Measurements from ENCODE around the gene IL26.
A peak's percentile ranks its signal among the peaks of the same experiment; 100 is the strongest.

IL26 gene, protein sequence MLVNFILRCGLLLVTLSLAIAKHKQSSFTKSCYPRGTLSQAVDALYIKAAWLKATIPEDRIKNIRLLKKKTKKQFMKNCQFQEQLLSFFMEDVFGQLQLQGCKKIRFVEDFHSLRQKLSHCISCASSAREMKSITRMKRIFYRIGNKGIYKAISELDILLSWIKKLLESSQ

DNA sequence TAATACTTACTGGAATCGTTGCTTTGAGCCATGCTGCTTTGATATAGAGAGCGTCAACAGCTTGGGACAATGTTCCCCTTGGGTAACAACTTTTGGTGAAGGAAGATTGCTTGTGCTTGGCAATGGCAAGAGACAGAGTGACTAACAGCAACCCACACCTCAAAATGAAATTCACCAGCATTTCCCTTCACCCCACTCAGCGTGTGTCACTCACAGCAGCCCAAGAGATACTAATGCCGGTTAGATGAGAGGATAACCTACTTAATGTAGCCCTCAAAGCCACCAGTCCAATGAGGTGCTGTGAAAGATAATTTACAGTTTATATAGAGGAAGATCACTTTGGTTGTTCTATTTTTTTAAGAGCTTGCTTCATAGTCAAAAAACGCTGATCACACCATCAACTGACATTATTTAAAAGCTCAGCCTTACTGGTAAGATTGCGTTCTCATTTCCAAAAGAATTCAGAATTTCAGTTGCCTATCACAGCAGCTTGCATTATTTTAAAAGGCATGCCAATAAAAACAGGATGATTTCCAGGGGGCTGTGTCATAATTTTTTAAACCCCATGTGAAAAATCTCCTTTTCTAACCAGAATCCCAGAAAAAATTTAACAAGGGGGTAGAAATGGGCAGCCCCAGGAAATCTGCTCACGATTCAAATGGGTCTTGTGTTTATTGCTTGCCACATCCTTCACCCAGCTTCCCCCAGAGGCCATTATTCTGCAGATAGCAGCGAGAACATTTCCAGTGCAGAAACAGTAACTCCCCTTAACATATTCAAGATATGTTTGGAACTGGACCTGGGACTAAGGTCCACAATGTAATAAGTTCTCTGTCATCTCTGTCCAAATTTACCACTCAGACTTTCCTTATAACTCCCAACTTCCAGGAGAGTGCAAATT, at the start of gene IL26:
Gene IL26 (minus strand): TSS at position 235 of the 901 bp plus-strand sequence. CDS start 54 bp downstream, at position 181.
- no peak for DNase-seq (ENCODE audit: insufficient read length, low spot score)
- FAIRE-seq, result no peak

GRCh38 chr12:68272732-68273131, 47.1 kb upstream of the IL26 start:
- FAIRE-seq, result no peak
- DNase-seq (ENCODE audit: insufficient read length, low spot score), result no peak

- no peak for DNase-seq (ENCODE audit: insufficient read length, low spot score)
- no peak for FAIRE-seq
Observed at GRCh38 chr12:68271346-68271745, 45.7 kb upstream of the IL26 start.

DNA sequence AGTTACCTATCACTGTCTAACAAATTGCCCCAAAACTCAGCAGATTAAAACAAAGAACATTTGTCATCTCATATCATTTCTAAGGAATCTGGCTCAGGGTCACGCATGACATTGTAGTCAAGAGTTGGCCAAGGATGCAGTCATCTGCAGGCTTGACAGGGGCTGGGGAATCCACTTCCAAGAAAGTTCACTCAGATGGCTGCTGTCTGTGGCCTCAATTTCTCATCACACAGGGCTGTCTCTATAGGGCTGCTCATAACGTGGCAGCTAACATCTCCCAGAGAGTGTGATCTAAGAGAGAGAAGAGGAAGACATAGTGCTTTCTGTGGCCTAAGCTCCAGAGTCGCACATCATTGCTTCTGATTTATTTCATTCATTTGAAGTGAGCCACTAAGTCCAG, 44.7 kb upstream of the IL26 start:
- FAIRE-seq (no peak), DNase-seq (ENCODE audit: insufficient read length, low spot score) (no peak)

GRCh38 chr12:68269779-68270178, 44.2 kb upstream of the IL26 start:
- no peak for DNase-seq (ENCODE audit: insufficient read length, low spot score)
- no peak for FAIRE-seq

- no peak for DNase-seq (ENCODE audit: insufficient read length, low spot score)
- FAIRE-seq, result no peak
Observed at GRCh38 chr12:68268967-68269366, 43.4 kb upstream of the IL26 start.

- DNase-seq (ENCODE audit: insufficient read length, low spot score) (no peak), FAIRE-seq (no peak)
Observed at GRCh38 chr12:68267892-68268396, 42.3 kb upstream of the IL26 start.

GRCh38 chr12:68264857-68265256, 39.2 kb upstream of the IL26 start:
- DNase-seq (ENCODE audit: insufficient read length, low spot score), result no peak

DNA sequence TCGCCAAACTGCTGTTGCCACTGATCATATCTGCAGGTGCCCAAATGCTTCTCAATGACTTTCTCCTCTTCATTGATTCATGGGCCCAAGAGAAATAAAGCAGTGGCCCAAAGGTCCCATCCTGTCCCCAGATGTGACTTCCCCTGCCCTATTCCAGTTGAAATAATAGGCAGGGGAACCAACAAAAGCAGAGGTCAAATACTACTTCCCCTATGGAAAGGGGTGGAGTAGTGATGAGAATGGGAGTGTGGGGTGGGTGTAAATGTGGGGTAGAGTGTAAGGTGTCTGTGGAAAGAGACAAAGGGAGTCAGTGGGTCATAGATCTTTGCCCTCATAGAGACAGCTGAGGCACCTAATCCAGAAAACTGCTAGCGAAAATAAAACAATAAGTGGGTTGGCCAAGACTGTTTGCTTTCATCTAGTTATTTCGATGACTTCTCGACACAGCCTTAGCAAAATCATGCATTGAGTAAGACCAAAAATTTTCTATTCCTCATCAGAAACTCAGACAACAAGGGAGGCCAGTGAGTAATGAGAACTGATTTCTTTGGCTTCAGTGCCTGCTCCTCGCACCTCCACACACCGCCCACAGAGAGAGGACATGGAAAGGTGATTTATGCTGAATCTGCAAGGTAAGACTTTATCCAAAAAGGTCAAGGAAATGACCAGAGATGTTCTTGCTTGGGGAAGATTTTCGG, 38.7 kb upstream of the IL26 start:
- no peak for DNase-seq (ENCODE audit: insufficient read length, low spot score)

More at GRCh38 chr12:68264857-68265256, 39.2 kb upstream of the IL26 start:
- FAIRE-seq, result no peak

DNA sequence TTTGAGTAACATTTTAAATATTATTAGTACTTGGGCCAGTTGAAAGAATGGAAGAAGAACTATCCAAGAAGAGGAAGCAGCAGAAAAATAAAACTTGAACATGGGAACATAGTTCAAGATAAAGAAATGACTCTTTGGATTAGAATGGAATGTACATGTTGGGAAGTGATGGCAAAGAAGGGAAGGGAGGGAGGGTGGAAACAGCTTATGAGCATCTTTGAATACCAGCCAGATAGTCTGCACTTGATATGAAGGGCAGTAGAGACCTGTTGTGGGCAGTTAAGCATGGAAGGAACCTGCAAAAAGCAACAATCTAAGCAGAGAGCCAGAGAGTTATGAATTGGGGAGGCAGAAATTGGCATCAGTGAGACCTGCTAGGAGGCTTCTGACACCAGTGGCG, 37.8 kb upstream of the IL26 start:
- FAIRE-seq, result no peak
- DNase-seq (ENCODE audit: insufficient read length, low spot score), result no peak

More for the DNA sequence above, 38.7 kb upstream of the IL26 start:
- no peak for FAIRE-seq

GRCh38 chr12:68261896-68262295, 36.3 kb upstream of the IL26 start:
- FAIRE-seq (no peak), DNase-seq (ENCODE audit: insufficient read length, low spot score) (no peak)

GRCh38 chr12:68260153-68260552, 34.5 kb upstream of the IL26 start:
- FAIRE-seq (no peak), DNase-seq (ENCODE audit: insufficient read length, low spot score) (no peak)

- DNase-seq (ENCODE audit: insufficient read length, low spot score) (peak; percentile 22), FAIRE-seq (no peak)
Observed at GRCh38 chr12:68259318-68259940, 33.8 kb upstream of the IL26 start.

DNA sequence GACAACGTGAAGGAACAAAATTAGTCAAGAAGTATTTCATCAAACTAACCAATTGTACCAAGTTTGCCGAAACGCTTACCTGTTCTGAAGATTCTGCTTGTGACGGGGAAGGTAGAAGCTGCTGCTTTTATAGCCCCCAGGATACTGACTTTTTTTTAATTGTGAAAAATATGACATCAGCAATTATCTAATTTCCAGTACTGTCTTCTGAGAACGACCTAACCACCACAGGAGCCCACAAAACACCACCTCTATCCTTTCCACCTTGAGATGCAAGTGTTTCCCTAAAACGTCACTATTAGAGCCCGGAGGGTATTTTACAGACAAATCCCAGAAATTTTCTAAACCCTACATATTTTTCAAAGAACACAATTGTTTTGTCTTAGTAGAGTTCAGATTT, 27.9 kb upstream of the IL26 start, which contains the start of gene IL22:
Gene IL22 (minus strand): TSS at position 101 of the 400 bp plus-strand sequence. CDS start 156 bp downstream, outside the sequence.
- FAIRE-seq (no peak), DNase-seq (ENCODE audit: insufficient read length, low spot score) (no peak)

- no peak for FAIRE-seq
Observed at GRCh38 chr12:68252077-68252476, 26.5 kb upstream of the IL26 start.

GRCh38 chr12:68250454-68250853, 24.8 kb upstream of the IL26 start:
- no peak for DNase-seq (ENCODE audit: insufficient read length, low spot score)
- FAIRE-seq, result no peak

More at GRCh38 chr12:68252077-68252476, 26.5 kb upstream of the IL26 start:
- no peak for DNase-seq (ENCODE audit: insufficient read length, low spot score)

DNA sequence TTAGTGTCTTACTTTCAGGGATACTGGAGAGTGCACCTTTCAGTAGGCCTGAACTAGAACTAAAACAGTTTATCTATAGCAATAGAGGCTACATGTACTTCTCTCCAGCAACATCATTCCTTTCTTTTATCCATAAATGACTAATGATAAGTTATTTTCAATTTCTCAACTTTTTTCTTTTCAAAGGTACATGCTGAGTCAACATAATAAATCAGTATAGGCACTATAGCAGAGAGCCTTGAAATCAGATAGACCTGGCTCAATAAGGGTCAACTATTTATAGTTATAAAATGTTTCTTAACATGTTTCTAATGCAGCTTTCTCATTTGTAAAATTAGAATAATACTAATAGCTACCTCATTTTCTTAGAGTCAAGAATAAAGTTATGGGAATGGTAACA, 22.2 kb upstream of the IL26 start:
- FAIRE-seq (no peak), DNase-seq (ENCODE audit: insufficient read length, low spot score) (no peak)

DNA sequence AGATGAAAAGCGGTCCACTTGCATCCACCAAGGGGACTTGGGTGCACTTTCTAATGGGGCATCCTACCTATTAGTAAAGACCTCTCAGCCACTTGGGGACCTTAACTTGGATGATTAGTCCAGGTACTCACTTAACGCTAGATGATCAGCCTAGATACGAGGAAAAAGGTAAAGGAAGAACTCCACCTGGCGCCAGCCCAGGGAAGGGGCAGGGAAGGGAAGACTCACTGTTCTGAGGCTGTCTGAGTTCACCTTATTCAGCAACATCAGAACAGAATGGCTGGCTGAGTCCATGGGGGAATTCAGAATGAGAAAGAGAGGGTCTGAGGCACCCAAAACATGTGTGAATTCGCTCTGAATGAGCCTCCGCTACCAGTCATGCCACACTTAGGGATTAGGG, 20.7 kb upstream of the IL26 start:
- FAIRE-seq (no peak), DNase-seq (ENCODE audit: insufficient read length, low spot score) (no peak)

GRCh38 chr12:68245180-68246021, 19.8 kb upstream of the IL26 start:
- FAIRE-seq, result no peak
- no peak for DNase-seq (ENCODE audit: insufficient read length, low spot score)

DNA sequence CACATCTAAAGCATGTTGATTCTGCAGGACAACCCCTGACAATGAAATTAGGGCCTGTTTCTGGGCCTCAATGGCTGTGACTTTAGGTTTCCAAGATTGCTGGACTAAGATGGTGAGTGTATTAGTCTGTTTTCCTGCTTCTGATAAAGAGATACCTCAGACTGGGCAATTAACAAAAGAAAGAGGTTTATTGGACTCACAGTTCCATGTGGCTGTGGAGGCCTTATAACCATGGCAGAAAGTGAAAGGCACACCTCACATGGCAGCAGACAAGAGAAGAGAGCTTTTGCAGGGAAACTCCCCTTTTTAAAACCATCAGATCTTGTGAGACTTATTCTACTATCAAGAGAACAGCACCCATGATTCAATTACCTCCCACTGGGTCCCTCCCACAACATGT, 17.2 kb upstream of the IL26 start:
- no peak for FAIRE-seq

More for the DNA sequence above, 17.2 kb upstream of the IL26 start:
- DNase-seq (ENCODE audit: insufficient read length, low spot score), result no peak

Measured in HTR-8/SVneo (cell line).